Fibroblast of upper back skin (primary cell): Measurements from ENCODE around the gene NDUFA3.

ENCODE experiments used
- DNase-seq: peaks from one replicate; pipeline ENCODE4 v3.0.0-alpha.2; 2013

The NDUFA3 gene

GRCh38 chr19:54108496-54108895 lies 5.8 kb downstream of the NDUFA3 start:
- DNase-seq, result no peak

GRCh38 chr19:54109651-54110050 lies 7.0 kb downstream of the NDUFA3 start:
- DNase-seq, result no peak

- DNase-seq, result no peak
Measured at GRCh38 chr19:54114340-54115108, 11.9 kb downstream of the NDUFA3 start.

- peak; percentile 98 for DNase-seq
Measured at GRCh38 chr19:54115109-54116063, 12.7 kb downstream of the NDUFA3 start, which contains the start of the genes PRPF31 and TFPT. Gene PRPF31 (plus strand): TSS chr19:54115754. CDS start chr19:54118279, 2,525 bp downstream. Gene TFPT (minus strand): TSS chr19:54115657. CDS start chr19:54115269, 388 bp downstream.

- DNase-seq, result no peak
Measured at GRCh38 chr19:54121259-54121658, 18.6 kb downstream of the NDUFA3 start.

GRCh38 chr19:54123682-54124081 lies 21.0 kb downstream of the NDUFA3 start:
- no peak for DNase-seq

- DNase-seq, result no peak
Measured at GRCh38 chr19:54124393-54124792, 21.7 kb downstream of the NDUFA3 start.

GRCh38 chr19:54125713-54126112 lies 23.1 kb downstream of the NDUFA3 start:
- no peak for DNase-seq

GRCh38 chr19:54127688-54128440 lies 25.2 kb downstream of the NDUFA3 start:
- no peak for DNase-seq

GRCh38 chr19:54128441-54128725 lies 25.7 kb downstream of the NDUFA3 start:
- DNase-seq, result no peak

- no peak for DNase-seq
Measured at GRCh38 chr19:54128796-54129616, 26.4 kb downstream of the NDUFA3 start.

GRCh38 chr19:54129617-54129996 lies 27.0 kb downstream of the NDUFA3 start:
- no peak for DNase-seq

- peak; percentile 45 for DNase-seq
Measured at GRCh38 chr19:54133312-54133956, 30.8 kb downstream of the NDUFA3 start.

GRCh38 chr19:54133957-54134590 lies 31.4 kb downstream of the NDUFA3 start:
- no peak for DNase-seq

- no peak for DNase-seq
Measured at GRCh38 chr19:54136086-54136863, 33.6 kb downstream of the NDUFA3 start.

GRCh38 chr19:54136864-54137698 lies 34.4 kb downstream of the NDUFA3 start:
- DNase-seq, result peak; percentile 100

GRCh38 chr19:54137699-54138488 lies 35.2 kb downstream of the NDUFA3 start, which contains the start of gene CNOT3:
Gene CNOT3 (plus strand): TSS chr19:54137762. CDS start chr19:54142979, 5,217 bp downstream.
- no peak for DNase-seq

GRCh38 chr19:54138489-54139256 lies 36.0 kb downstream of the NDUFA3 start:
- no peak for DNase-seq
